GM19395 (cell line): ENCODE measurements around the gene TXNL1.
"Not testable (repeated sequence)": the region's sequence is repeated elsewhere in the genome, so short reads cannot be mapped to it uniquely, and the experiment has no call there.

Source experiments
- ATAC-seq: cut with Tn5 transposase; IDR thresholded peaks from one replicate; pipeline ENCODE4 v1.9.1; 2021; ENCODE audit warnings: mild to moderate bottlenecking, moderate library complexity; ENCODE audit not compliant: unreplicated experiment

The TXNL1 gene

GRCh38 chr18:56572267-56572666 lies 66.1 kb downstream of the TXNL1 start:
- ATAC-seq, result not testable (repeated sequence)

DNA sequence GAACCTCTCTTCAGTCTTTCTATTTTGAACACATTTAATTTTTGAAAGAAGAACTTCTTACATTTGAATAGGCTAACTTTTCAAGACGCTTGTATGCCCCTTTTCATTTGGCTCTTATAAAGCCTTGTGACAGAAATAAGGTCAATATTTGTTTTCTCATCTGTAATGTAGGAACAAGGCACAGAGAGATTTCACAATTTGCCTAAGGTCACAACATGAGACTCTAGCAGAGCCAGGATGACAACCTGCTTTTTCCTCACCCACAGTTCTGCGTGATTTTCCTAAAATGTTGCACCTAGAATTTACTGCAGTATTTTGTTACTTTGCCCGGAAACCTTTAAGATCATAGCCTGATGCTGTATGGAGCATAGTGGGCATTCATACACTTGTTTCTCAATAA lies 67.4 kb downstream of the TXNL1 start:
- ATAC-seq, result no peak

- ATAC-seq, result no peak
Measured at GRCh38 chr18:56569416-56569815, 69.0 kb downstream of the TXNL1 start.

DNA sequence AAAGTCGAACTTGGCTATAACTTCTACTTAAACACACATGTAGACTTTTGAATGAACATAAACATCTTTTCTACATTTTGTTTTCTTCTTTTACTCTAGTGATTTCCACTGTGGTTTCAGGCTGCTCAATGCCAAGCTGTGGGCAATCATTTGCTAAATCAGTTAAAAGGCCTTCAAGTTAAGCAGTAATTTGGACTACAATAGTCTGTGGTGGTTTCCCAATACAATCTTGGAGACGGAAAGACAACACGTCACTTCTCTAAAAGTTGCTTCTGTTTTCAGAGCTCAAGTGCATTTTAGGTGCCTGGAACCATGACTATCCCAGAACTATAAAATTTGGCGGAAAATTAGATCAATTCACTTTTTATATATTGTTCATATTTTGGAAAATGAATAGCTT lies 69.4 kb downstream of the TXNL1 start:
- no peak for ATAC-seq

GRCh38 chr18:56565551-56566345 lies 72.6 kb downstream of the TXNL1 start:
- no peak for ATAC-seq

- no peak for ATAC-seq
Measured at GRCh38 chr18:56565046-56565445, 73.3 kb downstream of the TXNL1 start.

GRCh38 chr18:56563568-56563967 lies 74.8 kb downstream of the TXNL1 start:
- ATAC-seq, result no peak

DNA sequence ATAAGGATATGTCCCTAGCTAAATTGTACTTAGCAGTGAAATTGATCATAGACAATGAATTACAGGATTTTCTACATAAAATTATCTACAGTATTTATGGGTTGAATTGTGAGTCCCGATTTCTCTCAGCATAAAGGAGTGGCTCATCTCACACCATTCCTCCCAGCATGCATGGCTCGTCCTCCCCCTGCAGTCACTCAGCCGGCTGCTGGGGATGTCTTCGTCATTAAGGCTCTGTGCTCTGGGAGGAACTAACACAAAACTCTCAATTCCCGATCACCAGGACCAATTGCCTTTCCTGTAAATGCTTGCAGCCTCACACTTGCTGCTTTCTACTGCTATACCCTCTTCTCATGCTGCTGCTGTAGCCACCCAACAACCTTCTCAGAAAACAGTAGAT lies 75.9 kb downstream of the TXNL1 start:
- no peak for ATAC-seq

DNA sequence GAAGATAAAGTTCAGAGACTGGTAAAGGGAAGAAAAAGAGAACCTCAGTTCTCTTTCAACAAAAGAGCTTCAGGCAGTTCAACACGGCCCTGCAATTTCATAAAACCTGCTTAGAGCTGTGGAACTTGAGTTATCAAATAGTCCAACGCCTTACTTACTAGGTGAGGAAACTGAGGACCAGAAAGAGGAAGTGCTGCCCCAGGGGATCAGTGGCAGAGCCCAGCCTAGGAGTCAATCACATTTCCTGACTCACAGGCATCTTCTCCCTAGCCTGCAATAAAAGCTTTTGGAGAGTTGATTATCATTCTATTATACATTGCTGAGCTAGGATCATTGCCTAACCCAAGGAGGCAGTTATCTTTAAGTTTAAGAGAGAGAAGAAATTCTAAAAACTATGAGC lies 77.4 kb downstream of the TXNL1 start:
- no peak for ATAC-seq

- no peak for ATAC-seq
Measured at GRCh38 chr18:56559044-56559443, 79.3 kb downstream of the TXNL1 start.

- ATAC-seq, result no peak
Measured at GRCh38 chr18:56556907-56557306, 81.5 kb downstream of the TXNL1 start.

DNA sequence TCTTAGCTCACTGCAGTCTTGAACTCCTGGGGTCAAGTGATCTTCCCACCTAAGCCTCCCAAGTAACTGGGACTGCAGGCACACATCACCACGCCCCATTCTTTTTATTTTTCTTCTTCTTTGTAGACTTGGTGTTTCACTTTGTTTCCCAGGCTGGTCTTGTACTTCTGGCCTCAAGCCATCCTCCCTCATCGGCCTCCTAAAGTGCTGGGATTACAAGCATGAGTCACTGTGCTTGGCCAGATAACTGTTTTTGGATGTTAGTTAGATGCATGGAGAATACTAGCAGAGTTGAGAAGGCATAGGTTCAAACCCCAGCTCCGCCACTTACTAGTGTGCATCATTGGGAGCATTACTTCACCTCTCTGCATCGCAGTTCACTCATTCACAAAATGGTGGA lies 88.3 kb downstream of the TXNL1 start:
- no peak for ATAC-seq
